ENCODE measurements around the gene COX19.
"Not testable (repeated sequence)": the region's sequence is repeated elsewhere in the genome, so short reads cannot be mapped to it uniquely, and the experiment has no call there.

Gene COX19

DNA sequence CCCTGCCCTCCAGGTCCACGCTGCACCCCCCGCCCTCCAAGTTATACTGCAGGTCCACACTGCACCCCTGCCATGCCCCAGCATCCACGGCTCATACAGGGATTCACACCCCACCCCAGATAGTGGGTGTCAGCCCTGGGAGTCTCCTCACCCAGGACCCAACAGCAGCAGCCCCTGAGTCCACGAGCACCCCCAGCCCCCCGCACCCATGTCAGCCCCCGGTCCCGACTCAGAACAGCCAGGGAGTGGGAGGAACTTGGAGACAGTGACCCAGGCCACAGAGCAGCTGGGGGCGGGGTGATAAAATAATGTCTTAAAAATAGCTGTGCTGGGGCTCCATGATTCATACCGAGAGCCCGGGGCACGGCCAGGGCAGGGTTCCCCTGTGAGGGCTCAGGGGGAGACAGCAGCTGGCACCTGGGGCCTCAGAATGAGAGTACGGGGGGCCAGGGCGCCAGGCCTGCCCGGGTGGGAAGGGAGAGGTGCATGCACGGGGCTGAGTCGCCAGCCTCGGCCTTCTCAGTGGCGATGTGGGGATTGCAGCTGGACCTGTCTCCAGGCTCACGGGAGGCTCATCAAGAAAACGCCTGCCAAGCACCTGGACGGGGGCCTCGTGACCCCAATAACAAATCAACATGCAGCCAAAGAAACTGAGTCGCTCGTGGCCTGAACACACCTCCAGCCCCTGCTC is 50.7 kb downstream of the COX19 start:
- DNase-seq (ENCODE audit: low read depth), result no peak

DNA sequence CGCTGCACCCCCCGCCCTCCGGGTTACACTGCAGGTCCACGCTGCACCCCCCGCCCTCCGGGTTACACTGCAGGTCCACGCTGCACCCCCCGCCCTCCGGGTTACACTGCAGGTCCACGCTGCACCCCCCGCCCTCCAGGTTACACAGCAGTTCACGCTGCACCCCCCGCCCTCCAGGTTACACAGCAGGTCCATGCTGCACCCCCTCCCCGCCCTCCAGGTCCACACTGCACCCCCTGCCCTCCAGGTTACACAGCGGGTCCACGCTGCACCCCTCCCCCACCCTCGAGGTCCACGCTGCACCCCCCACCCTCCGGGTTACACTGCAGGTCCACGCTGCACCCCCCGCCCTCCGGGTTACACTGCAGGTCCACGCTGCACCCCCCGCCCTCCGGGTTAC is 51.3 kb downstream of the COX19 start:
- DNase-seq (ENCODE audit: low read depth), result not testable (repeated sequence)

DNA sequence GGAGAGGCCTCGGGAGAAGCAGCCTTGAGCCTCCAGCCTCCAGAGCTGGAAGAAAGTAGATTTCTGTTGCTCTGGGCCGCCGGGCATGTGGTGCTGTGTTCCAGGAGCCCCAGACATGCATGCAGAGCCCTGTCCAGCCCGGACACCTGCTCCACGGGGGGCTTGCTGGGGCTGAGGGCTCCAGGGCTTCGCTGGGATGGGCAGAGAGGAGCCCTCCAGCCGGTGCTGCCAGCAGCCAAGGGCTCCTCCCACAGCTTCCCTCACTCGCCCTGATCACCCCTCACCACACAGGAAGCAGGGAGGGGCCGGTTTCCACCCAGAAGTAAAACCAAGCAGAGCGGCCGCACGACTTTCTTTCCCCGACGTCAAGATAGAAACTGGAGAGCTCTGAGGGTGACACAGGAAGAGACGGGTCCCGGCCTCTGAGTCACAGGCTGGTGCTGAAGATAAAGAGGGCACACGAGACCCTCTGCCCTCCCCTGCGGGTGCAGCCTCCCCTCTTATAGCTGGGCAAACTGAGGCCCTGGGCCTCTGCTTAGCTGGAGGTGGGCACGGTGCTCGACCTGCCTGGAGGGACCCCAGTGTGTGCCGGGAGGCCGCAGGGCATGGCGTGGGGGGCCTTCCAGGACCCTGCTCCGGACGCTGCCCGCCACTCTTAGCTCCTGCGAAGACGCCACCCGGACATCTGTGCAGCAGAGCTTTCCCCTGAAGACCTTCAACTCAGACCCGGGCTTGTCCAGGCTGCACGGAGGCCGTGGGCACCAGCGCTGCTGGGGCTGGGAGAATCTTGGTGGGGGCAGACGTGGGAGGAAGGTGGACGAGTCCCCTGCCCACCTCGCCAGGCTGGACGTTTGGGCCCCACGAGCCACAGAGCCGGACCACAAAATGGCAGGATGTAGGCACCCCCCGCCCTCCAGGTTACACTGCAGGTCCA is 52.0 kb downstream of the COX19 start:
- peak; percentile 78 for DNase-seq (ENCODE audit: low read depth)

DNA sequence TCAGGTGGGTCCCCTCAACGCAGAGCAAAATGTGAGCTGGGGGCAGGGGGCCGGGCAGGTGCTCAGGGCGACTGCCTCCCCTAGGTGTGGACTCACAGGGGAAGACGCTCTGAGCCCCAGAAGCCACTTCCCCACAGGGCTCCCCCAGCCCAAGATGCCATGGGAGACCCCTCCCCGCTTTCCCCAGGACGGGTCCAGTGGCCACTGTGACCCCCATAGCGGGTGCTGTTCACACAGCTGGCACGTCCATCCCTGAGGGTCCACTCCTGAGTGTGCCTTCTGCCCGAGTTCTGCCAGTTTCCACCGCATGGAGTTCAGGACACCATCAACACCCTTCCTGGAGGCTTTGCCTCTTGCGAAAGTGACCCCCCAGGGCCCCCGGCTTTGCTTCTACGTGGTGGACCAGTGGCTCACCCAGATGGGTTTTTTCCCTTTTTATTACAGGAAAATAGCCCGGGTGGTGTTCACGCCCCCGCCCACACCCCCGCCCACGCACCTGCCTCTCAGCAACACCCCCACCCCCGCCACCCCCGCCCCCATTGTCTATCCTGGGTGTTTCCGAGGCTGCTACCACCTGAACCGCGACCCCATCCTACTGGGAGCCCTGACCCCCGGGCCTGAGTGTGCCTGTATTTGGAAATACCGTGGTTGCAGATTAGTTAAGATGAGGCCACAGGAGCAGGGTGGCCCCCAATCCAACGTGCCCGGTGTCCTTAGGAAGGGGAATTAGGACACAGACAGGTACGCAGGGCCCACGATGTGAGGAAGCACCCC is 52.8 kb downstream of the COX19 start:
- no peak for DNase-seq (ENCODE audit: low read depth)

DNA sequence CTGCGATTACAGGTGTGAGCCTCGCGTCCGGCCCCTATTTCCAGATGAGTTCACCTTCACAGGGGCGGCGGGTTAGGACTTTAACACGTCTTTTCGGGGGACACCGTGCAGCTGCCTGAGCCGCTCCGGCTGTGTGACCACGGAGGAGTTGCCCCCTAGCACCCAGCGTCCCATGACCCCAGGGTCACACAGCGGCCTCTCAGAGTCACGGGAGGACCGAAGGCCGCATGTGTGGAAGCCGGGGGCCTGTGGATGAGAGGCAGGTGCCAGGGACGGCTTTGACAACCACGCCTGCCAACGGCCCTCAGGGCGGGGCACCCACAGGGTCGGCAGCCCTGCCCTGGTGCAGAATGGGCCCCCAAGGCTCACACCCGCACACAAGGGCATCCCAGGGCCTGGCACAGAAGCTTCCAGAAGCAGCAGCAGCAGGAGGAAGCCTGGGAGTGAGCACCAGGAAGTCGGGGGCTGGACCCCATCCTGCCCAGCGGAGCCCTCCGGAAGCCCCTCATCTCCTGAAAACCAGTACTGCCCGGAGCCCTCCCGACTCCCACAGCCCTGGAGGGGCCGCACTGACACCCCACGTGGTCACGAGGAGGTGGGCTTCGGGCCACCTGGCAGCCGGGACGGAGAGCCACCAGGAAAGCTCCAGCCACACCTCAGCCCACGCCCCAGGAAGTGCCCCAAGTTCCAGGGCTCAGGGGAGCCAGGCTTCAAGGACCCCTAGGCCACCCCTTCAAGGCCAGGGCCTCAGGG is 53.6 kb downstream of the COX19 start:
- DNase-seq (ENCODE audit: low read depth), result no peak

DNA sequence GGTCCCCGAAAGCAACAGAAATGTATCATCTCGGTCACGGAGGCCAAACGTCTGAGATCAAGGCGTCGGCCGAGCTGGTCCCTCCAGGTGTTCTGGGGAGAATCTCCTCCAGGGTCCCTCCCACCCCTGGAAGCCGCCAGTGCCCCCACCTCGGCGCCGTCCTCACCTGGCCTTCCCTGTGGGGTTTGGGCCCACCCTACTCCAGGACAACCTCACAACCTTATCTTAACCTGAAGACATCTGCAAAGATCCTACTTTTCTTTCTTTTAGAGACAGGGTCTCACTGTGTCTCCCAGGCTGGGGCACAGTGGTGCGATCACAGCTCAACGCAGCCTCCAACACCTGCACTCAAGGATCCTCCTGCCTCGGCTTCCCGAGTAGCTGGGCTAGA is 54.3 kb downstream of the COX19 start:
- no peak for DNase-seq (ENCODE audit: low read depth)

DNA sequence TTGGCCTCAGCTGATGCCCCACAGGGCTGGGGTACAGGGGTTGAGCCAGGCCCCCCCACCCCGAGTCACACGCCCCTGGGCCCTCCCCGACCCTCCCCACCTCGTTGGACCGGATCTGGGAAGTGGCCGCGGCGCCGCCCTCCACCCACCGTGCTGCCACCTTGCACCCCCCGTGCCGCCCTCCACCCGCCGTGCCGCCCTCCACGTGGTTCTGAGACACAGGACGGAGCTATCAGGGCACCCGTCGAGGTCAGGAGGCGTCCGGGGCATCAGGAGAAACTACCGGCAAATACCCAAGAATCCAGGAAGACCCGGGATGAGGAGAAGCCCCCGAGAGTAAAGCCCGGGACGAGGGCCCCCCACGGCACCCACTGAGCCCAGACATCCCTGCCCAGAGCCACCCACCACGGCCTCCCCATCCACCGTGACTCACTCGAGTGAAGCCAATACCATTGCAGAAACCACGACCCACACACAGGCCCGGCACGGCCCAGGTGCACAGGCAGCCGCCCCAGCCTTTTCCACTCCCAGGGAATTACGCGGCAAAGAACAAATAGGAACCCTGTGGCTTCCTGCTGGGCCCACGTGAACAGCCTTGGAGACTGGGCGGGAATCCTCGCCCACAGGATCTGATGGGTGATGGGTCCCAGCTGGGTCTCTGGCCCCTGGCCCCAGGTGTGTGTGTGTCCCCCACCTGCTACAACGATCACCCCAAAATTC is 54.8 kb downstream of the COX19 start:
- no peak for DNase-seq (ENCODE audit: low read depth)

DNA sequence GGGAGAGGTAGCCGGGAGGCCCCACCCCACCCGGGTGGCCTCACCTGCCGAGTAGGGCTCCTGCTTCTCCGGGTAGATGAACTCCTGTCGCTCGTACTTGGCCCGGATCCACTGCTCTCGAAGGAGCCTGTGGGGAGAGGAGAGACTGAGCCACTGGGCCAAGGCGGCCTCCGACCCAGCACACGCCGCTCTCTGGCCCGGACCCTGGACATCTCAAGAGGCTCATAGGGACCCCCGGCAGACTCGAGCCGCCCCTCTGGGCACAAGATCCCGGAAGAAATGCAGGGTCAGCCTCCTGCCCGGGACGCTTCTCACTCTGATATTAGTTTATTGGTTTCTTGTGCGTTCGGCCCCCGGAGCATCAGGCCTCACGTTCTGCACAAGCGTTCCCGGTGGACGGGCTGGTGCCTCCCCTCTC is 55.4 kb downstream of the COX19 start:
- no peak for DNase-seq (ENCODE audit: low read depth)

DNA sequence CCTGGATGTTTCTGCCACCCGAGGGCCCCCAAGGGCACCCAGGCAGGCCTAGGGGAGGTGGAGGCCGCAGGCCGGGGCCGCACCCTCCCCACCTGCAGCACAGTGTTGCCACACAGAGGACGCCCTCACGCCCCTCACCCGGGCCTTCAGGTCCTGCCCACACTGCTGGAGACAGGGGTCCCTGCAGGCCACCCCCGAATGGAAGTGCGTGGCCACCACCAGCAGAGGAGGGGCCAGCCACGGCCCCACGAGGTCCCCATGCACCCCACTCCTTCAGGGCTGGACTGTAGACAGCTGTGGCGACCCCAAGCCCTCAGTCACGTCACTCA is 56.3 kb downstream of the COX19 start:
- DNase-seq (ENCODE audit: low read depth), result no peak

DNA sequence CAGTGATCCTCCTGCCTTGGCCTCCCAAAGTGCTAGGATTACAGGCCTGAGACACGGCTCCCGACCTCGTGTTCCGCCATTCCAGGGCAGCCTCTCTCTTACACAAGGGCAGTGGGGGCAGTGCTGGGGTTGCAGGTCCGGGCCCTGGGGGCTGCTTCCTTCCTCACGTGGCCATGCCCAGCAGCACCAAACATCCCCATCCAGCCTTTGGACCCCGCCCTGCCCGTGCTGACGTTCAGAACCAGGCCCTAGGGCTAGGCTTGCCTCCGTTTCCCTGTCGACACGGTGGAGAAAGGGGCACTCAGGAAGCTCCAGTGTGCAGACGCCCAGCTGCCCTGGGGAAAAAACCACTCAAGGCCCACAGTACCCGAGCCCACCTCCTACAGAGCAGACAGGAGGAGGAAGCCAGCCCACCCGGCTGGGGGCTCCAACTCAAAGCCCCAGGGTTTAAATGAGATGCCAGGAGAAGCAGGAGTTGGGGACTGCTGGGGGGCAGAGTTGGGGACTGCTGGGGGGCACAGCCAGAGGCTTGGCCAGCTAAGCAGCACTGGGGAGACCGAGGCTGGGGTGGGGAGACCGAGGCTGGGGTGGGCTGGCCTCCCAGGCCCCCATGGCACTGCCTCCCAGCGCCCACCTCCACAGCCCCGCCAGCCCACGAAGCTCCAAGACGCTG is 56.8 kb downstream of the COX19 start:
- no peak for DNase-seq (ENCODE audit: low read depth)

DNA sequence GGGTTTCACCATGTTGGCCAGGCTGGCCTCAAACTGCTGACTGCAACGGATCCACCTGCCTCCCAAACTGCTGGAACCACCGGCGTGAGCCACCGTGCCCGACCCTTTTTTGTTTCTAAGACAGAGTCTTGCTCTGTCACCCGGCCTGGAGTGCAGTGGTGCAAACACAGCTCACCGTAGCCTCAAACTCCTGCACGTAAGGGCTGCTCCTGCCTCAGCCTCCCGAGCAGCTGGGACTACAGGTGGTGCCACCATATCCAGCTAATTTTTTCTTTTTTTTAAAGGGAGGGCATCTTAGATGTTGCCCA is 57.3 kb downstream of the COX19 start:
- DNase-seq (ENCODE audit: low read depth), result no peak

DNA sequence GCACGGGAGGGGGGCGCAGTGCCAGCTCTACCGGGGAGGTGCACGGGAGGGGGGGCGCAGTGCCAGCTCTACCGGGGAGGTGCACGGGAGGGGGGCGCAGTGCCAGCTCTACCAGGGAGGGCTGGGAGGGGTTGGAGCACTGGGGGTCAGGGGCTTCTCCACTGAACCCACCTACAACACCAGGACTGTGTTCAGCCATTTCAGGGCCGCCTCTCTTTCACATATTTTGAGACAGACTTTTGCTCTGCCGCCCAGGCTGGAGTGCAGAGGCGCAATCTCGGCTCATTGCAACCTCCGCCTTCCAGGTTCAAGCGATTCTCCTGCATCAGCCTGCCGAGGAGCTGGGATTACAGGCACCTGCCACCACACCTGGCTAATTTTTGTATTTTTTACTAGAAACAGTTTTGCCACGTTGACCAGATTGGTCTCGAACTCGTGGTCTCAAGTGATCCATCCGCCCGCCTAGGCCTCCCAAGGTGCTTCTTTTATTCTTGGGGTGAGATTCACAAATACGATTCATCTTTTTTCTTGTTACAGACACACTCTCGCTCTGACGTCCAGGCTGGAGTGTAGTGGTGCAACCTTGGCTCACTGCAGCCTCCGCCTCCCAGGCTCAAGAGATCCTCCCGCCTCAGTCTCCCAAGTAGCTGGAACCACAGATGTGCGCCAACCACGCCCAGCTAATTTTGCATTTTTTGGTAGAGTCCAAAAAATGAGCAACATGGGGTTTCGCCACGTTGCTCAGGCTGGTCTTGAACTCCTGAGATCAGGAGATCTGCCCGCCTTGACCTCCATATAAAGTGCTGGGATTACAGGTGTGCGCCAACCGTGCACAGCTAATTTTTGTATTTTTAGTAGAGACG is 57.9 kb downstream of the COX19 start:
- no peak for DNase-seq (ENCODE audit: low read depth)

DNA sequence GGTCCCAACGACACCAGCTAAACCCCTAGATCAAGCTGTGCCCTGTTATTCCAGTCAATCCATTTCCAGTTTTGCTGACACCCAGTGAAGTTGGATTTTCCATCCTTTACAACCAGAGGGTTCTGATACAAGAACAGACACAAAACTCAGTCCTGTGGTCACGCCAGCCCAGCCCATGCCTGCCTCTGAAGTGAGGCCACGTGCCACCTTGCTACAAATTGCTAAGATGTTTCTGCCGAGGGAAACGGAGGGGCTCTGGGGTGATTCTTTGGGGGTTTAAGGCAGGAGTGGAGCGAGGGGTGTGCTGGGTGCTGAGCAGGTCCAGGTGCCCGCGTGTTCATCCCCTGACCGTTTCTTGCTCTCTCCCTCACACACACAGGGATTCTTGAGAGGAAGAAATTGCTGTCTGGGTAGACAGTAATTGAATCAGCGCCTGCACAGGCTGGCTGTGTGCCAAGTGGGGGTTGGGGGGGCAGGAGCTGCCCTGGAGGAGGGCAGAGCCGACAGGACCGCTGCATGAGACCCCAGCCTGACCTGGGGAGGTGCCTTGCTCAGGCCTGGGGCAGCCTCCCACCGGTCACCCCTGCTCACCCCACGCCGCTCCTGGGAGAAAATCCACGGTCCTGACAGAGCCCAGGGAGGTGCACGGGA is 58.9 kb downstream of the COX19 start:
- DNase-seq (ENCODE audit: low read depth), result no peak

Measured in CMK (cell line).